Endometrium (tissue), 2 donors: ENCODE measurements around the gene CD226.
"Not testable (repeated sequence)": the region's sequence is repeated elsewhere in the genome, so short reads cannot be mapped to it uniquely, and the experiment has no call there.

Experiments used
- FAIRE-seq: peaks from 2 replicates; lab custom pipeline; 2012; peaks lifted over from hg19 to GRCh38; lab: Jason Lieb, UNC
- donor health status: control.
- donor health status: control.

The CD226 gene

GRCh38 chr18:69956665-69957620 lies 9.3 kb upstream of the CD226 start:
- no peak for FAIRE-seq

GRCh38 chr18:69956057-69956456 lies 8.4 kb upstream of the CD226 start:
- FAIRE-seq: no peak

GRCh38 chr18:69954719-69955480 lies 7.2 kb upstream of the CD226 start:
- no peak for FAIRE-seq

- FAIRE-seq: no peak
Observed at GRCh38 chr18:69953191-69953590, 5.5 kb upstream of the CD226 start.

GRCh38 chr18:69951182-69951581 lies 3.5 kb upstream of the CD226 start:
- no peak for FAIRE-seq

GRCh38 chr18:69949538-69949936 lies 1.9 kb upstream of the CD226 start:
- FAIRE-seq: no peak

GRCh38 chr18:69948919-69949537 lies 1.4 kb upstream of the CD226 start:
- no peak for FAIRE-seq

- no peak for FAIRE-seq
Observed at GRCh38 chr18:69948256-69948655, 583 bp upstream of the CD226 start.

GRCh38 chr18:69946608-69947155 lies 991 bp downstream of the CD226 start:
- FAIRE-seq: no peak

- FAIRE-seq: no peak
Observed at GRCh38 chr18:69945220-69946114, 2.2 kb downstream of the CD226 start.

GRCh38 chr18:69944436-69944835 lies 3.2 kb downstream of the CD226 start:
- no peak for FAIRE-seq

GRCh38 chr18:69943021-69943420 lies 4.7 kb downstream of the CD226 start:
- no peak for FAIRE-seq

- FAIRE-seq: no peak
Observed at GRCh38 chr18:69941183-69941582, 6.5 kb downstream of the CD226 start.

GRCh38 chr18:69939812-69940211 lies 7.9 kb downstream of the CD226 start:
- not testable (repeated sequence) for FAIRE-seq

- no peak for FAIRE-seq
Observed at GRCh38 chr18:69936191-69936558, 11.5 kb downstream of the CD226 start.

- FAIRE-seq: peak; percentile 50
Observed at GRCh38 chr18:69935319-69936190, 12.1 kb downstream of the CD226 start.

GRCh38 chr18:69934601-69935265 lies 12.9 kb downstream of the CD226 start:
- peak; percentile 60 for FAIRE-seq

- FAIRE-seq: no peak
Observed at GRCh38 chr18:69929041-69929774, 18.5 kb downstream of the CD226 start.

GRCh38 chr18:69916412-69916811 lies 31.3 kb downstream of the CD226 start:
- FAIRE-seq: no peak
